ENCODE data around the gene CAPS2.

The CAPS2 gene

DNA sequence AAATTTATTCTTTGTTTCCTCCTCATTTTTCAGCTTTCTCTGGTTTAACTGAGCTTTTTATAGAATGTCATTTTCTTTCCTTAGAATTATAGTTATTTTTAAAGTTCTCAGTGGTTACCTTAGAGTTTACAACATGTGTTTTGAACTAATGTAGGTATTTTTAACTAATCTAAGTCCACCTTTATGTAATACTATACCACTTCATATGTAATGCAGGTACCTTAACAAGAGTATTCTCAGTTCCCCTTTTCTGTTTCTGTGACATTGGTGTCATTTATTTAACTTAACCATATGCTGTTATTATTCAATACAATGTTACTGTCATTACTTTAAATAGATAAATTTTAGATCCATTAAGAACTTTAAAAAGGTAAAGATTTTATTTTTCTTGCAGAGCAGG, 90.1 kb downstream of the CAPS2 start:
- H3K27me3 ChIP-seq (ENCODE audit: control insufficient read depth, insufficient read depth, low read length) = no peaks in the 10 kb centered on the region
- no peak overlapping the region for H3K9ac ChIP-seq (ENCODE audit: low read length)
- H3K4me1 ChIP-seq (ENCODE audit: control insufficient read depth, insufficient read depth, low read length) = no peaks in the 10 kb centered on the region
- H3K36me3 ChIP-seq (ENCODE audit: control insufficient read depth, insufficient read depth, low read length) = no peaks in the 10 kb centered on the region
- H3K4me3 ChIP-seq (ENCODE audit: low read length) = no peak overlapping the region
- H3K27ac ChIP-seq (ENCODE audit: low read depth, low read length) = no peak overlapping the region

DNA sequence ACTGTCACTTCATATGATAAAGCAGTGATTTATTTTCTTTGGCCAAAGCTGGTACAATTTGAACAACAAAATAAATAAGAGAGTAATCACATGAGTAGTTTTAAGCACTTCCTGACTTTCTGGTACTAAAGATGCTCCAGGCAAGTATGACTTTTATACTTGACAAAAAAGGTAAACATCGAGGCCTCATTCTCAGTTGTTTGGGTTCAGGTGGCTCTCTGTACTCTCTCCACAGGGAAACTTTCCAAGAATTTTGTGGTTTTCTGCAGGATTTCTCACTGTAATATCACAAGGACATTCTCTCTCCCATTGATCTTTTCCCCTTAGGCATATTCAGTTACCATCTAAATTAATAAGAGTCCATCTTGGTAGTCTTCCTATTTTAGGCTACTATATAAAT, 93.9 kb downstream of the CAPS2 start:
- no peaks in the 10 kb centered on the region for H3K4me1 ChIP-seq (ENCODE audit: control insufficient read depth, insufficient read depth, low read length)
- H3K27me3 ChIP-seq (ENCODE audit: control insufficient read depth, insufficient read depth, low read length) = no peaks in the 10 kb centered on the region
- no peak overlapping the region for H3K4me3 ChIP-seq (ENCODE audit: low read length)
- H3K9ac ChIP-seq (ENCODE audit: low read length) = no peak overlapping the region
- H3K27ac ChIP-seq (ENCODE audit: low read depth, low read length) = no peak overlapping the region
- H3K36me3 ChIP-seq (ENCODE audit: control insufficient read depth, insufficient read depth, low read length) = no peaks in the 10 kb centered on the region

- Histone ChIP-seq H3K27ac (ENCODE audit: low read depth, low read length) (no peak overlapping the region), H3K9ac (ENCODE audit: low read length) (no peak overlapping the region), H3K27me3 (ENCODE audit: control insufficient read depth, insufficient read depth, low read length) (no peaks in the 10 kb centered on the region), H3K36me3 (ENCODE audit: control insufficient read depth, insufficient read depth, low read length) (no peaks in the 10 kb centered on the region), H3K4me3 (ENCODE audit: low read length) (no peak overlapping the region), H3K4me1 (ENCODE audit: control insufficient read depth, insufficient read depth, low read length) (no peaks in the 10 kb centered on the region)
Measured at GRCh38 chr12:75227132-75227531, 103.0 kb downstream of the CAPS2 start.
